Measurements from ENCODE around the gene TAGLN. TPM values are rescaled to one million over a fixed set of nuclear protein-coding genes. Genes with fewer than 3 reads are reported as not detected.

The TAGLN gene
- total and polyA plus RNA-seq, 2 of the 8 experiments (the other 6 are each of a cell fraction or from before 2014, with no cell fraction given) = 140 to 300 TPM

DNA sequence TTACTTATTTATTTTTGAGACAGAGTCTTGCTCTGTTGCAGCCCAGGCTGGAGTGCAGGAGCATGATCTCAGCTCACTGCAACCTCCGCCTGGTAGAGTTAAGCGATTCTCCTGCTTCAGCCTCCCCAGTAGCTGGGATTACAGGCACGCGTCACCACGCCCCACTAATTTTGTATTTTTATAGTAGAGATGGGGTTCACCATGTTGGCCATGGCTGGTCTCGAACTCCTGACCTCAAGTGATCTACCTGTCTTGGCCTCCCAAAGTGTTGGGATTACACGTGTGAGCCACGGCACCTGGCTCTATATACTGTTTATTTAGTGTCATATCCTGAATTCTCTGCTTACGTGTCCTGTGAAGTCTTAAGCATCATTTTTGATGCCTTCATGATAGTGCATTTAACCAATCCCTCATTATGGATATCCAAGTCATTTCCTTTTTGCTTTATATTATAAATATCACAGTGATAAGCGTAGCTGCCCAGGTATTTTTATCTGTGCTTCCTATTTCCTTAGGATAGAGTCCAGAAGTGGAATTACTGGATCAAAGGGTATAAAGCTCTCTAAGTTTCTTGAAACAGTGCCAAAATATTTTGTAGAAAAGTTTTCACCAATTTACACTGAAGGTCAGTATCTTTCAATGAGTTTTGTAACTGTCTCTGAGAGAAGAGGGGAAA lies 21.5 kb upstream of the TAGLN start (continued):
- TF ChIP-seq, protein P1, sequence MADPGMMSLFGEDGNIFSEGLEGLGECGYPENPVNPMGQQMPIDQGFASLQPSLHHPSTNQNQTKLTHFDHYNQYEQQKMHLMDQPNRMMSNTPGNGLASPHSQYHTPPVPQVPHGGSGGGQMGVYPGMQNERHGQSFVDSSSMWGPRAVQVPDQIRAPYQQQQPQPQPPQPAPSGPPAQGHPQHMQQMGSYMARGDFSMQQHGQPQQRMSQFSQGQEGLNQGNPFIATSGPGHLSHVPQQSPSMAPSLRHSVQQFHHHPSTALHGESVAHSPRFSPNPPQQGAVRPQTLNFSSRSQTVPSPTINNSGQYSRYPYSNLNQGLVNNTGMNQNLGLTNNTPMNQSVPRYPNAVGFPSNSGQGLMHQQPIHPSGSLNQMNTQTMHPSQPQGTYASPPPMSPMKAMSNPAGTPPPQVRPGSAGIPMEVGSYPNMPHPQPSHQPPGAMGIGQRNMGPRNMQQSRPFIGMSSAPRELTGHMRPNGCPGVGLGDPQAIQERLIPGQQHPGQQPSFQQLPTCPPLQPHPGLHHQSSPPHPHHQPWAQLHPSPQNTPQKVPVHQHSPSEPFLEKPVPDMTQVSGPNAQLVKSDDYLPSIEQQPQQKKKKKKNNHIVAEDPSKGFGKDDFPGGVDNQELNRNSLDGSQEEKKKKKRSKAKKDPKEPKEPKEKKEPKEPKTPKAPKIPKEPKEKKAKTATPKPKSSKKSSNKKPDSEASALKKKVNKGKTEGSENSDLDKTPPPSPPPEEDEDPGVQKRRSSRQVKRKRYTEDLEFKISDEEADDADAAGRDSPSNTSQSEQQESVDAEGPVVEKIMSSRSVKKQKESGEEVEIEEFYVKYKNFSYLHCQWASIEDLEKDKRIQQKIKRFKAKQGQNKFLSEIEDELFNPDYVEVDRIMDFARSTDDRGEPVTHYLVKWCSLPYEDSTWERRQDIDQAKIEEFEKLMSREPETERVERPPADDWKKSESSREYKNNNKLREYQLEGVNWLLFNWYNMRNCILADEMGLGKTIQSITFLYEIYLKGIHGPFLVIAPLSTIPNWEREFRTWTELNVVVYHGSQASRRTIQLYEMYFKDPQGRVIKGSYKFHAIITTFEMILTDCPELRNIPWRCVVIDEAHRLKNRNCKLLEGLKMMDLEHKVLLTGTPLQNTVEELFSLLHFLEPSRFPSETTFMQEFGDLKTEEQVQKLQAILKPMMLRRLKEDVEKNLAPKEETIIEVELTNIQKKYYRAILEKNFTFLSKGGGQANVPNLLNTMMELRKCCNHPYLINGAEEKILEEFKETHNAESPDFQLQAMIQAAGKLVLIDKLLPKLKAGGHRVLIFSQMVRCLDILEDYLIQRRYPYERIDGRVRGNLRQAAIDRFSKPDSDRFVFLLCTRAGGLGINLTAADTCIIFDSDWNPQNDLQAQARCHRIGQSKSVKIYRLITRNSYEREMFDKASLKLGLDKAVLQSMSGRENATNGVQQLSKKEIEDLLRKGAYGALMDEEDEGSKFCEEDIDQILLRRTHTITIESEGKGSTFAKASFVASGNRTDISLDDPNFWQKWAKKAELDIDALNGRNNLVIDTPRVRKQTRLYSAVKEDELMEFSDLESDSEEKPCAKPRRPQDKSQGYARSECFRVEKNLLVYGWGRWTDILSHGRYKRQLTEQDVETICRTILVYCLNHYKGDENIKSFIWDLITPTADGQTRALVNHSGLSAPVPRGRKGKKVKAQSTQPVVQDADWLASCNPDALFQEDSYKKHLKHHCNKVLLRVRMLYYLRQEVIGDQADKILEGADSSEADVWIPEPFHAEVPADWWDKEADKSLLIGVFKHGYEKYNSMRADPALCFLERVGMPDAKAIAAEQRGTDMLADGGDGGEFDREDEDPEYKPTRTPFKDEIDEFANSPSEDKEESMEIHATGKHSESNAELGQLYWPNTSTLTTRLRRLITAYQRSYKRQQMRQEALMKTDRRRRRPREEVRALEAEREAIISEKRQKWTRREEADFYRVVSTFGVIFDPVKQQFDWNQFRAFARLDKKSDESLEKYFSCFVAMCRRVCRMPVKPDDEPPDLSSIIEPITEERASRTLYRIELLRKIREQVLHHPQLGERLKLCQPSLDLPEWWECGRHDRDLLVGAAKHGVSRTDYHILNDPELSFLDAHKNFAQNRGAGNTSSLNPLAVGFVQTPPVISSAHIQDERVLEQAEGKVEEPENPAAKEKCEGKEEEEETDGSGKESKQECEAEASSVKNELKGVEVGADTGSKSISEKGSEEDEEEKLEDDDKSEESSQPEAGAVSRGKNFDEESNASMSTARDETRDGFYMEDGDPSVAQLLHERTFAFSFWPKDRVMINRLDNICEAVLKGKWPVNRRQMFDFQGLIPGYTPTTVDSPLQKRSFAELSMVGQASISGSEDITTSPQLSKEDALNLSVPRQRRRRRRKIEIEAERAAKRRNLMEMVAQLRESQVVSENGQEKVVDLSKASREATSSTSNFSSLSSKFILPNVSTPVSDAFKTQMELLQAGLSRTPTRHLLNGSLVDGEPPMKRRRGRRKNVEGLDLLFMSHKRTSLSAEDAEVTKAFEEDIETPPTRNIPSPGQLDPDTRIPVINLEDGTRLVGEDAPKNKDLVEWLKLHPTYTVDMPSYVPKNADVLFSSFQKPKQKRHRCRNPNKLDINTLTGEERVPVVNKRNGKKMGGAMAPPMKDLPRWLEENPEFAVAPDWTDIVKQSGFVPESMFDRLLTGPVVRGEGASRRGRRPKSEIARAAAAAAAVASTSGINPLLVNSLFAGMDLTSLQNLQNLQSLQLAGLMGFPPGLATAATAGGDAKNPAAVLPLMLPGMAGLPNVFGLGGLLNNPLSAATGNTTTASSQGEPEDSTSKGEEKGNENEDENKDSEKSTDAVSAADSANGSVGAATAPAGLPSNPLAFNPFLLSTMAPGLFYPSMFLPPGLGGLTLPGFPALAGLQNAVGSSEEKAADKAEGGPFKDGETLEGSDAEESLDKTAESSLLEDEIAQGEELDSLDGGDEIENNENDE (IDR thresholded peaks at IDR 0.05; ENCODE audit: insufficient replicate concordance, low read length) = no peak
- TF ChIP-seq TEAD4 (IDR thresholded peaks at IDR 0.05; ENCODE audit: low read depth, low read length) (no peak), EZH2 (IDR thresholded peaks at IDR 0.05; ENCODE audit: low read depth, low read length, severe bottlenecking) (no peak), EP300 (IDR thresholded peaks at IDR 0.05; ENCODE audit: borderline replicate concordance in 1 of 2, low read depth in 2 of 2, low read length in 2 of 2) (no peak), POLR2A (IDR thresholded peaks at IDR 0.05; ENCODE audit: control extremely low read depth in 1 of 2, low read depth in 2 of 2, low read length in 2 of 2) (no peak), CTBP2 (IDR thresholded peaks at IDR 0.05; ENCODE audit: borderline replicate concordance, insufficient read depth, insufficient read length, low read length) (no peak)
- TF ChIP-seq, protein P2, sequence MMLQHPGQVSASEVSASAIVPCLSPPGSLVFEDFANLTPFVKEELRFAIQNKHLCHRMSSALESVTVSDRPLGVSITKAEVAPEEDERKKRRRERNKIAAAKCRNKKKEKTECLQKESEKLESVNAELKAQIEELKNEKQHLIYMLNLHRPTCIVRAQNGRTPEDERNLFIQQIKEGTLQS (IDR thresholded peaks at IDR 0.05; ENCODE audit: insufficient read depth, low read depth, low read length) = no peak
- TF ChIP-seq, protein P3, sequence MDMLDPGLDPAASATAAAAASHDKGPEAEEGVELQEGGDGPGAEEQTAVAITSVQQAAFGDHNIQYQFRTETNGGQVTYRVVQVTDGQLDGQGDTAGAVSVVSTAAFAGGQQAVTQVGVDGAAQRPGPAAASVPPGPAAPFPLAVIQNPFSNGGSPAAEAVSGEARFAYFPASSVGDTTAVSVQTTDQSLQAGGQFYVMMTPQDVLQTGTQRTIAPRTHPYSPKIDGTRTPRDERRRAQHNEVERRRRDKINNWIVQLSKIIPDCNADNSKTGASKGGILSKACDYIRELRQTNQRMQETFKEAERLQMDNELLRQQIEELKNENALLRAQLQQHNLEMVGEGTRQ (IDR thresholded peaks at IDR 0.05; ENCODE audit: low read length) = no peak
